K562 treated with DMSO at 1 percent for 12 hours (cell line): ENCODE results near the gene DEPDC4. TPM values are rescaled to one million over a fixed set of nuclear protein-coding genes. Genes with fewer than 3 reads are reported as not detected.

Experiments
- total RNA-seq: library from RNA; unstranded; fragments of 300-600 nt; gene quantifications from 2 replicates; pipeline ENCODE4 v1.2.3, GENCODE V29; 2022; ENCODE audit not compliant: insufficient read depth

DEPDC4 gene
- total RNA-seq, result 1.1 and 2.1 TPM in 2 replicates

DNA sequence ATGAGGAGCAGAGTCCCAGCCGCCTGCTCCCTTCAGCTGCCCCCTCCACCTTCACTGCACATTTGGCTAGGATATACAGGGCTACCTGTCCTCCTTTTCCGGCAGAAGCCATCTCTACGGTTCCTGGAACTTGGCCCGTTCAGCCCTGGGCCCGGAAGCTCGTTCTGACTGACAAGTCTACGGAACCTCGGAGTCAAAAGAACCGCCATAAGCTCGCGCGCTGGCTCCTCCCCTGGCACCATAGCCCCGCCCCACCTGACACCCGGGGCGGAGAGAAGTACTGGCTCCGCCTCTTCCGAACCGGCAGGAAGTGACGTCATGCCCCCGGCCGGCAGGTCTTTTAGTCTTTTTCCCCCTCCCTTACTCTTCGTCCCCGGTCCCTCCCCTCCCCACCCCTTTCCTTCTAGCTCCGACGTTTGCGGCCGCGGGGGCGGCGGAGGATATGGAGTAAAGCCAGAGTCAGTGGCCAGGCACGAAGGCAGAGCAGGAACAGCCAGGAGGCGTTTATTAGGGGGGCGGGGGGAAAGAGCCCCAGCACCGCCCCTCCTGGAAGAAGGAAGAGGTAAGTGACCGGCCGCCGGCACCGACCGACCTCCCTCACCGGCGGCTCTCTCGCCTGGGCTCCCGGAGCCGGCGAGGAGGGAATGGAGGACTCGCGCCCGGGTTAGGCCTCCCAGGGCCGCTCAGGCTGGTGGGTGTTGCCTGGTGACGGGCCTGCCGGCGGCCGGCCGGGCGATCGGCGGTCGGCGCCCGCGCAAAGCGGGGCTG lies at the start of gene DEPDC4, which contains the start of gene SCYL2:
Gene DEPDC4 (minus strand): TSS at position 245 of the 768 bp plus-strand sequence. CDS start 3 bp downstream, at position 242.
Gene SCYL2 (plus strand): TSS at position 343 of the 768 bp plus-strand sequence. CDS start 15,794 bp downstream, outside the sequence.

GRCh38 chr12:100200463-100201181 lies 66.3 kb downstream of the DEPDC4 start, which contains the start of gene ACTR6:
ACTR6 (plus strand) TSS chr12:100200815; CDS start chr12:100200852, 37 bp downstream.

Other genes with a start within 250 kb of the DEPDC4 start
- 2.8 and 9.5 TPM in 2 replicates for gene BLTP3B, start 124.2 kb downstream of the DEPDC4 start, total RNA-seq
- 16.6 and 41.4 TPM in 2 replicates for gene ACTR6, start 66.3 kb downstream of the DEPDC4 start, total RNA-seq
- 8.6 and 30.3 TPM in 2 replicates for gene SCYL2, start 98 bp upstream of the DEPDC4 start, total RNA-seq
- gene SLC17A8, start 90.0 kb upstream of the DEPDC4 start, total RNA-seq, result not detected in 2 replicates
- not detected in 2 replicates for gene NR1H4, start 206.8 kb upstream of the DEPDC4 start, total RNA-seq